Stimulated activated CD4-positive, alpha-beta T cell treated with anti-CD3 and anti-CD28 coated beads, Interleukin-15, amount 100 ng/mL, for 48 hours (primary cell): ENCODE data around the gene ZNF74.

ENCODE experiments used
- DNase-seq, 2 donors: peaks; one replicate each; pipeline ENCODE4 v3.0.0-alpha.2; 2020; ENCODE audit warnings: low read depth in 2 of 2

The ZNF74 gene

DNA sequence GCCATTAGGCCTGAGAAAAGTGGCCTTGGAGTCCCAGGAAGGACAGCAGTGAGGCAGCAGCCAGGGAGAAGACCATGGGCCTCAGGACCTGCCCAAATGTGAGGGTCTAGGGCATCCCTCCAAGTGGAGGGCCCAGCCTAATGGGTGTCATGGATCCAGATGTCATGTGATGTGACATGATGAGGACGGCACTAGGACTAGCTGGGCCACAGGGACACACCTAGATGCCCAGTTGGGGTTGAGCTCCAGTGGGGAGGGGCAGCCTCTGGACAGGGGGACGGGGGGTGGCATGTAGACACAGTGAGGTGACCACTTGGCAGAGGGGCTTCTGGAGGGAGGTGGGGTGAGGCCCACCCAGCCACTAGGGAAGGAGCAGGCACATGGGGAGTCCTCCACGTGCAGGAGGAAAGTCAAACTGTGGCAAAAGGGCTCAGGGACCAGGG lies 38.3 kb downstream of the ZNF74 start:
- no peak for DNase-seq

DNA sequence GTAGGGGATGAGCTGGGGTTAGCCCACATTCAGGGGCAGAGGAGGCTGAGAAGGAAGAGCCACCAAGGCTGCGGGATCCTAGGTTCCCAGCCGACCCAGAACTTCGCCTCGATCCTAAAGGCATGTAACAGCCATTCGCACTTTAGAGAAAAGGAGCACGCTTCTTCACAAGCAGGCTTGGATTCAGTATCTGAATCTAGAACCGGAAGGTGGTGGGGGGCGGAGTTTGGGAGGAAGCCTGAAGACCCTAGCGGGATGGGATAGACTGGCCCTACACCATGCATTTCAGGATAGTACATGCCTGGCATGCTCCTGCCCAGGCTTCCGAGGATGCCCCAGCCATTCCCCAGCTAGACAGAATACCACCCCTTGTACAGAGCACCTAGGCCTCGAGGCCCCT lies 39.2 kb downstream of the ZNF74 start:
- no peak for DNase-seq

GRCh38 chr22:20433686-20434241 lies 39.8 kb downstream of the ZNF74 start:
- no peak for DNase-seq

- DNase-seq = no peak
Measured at GRCh38 chr22:20434264-20434751, 40.4 kb downstream of the ZNF74 start.

- no peak for DNase-seq
Measured at GRCh38 chr22:20434773-20435172, 40.8 kb downstream of the ZNF74 start.

DNA sequence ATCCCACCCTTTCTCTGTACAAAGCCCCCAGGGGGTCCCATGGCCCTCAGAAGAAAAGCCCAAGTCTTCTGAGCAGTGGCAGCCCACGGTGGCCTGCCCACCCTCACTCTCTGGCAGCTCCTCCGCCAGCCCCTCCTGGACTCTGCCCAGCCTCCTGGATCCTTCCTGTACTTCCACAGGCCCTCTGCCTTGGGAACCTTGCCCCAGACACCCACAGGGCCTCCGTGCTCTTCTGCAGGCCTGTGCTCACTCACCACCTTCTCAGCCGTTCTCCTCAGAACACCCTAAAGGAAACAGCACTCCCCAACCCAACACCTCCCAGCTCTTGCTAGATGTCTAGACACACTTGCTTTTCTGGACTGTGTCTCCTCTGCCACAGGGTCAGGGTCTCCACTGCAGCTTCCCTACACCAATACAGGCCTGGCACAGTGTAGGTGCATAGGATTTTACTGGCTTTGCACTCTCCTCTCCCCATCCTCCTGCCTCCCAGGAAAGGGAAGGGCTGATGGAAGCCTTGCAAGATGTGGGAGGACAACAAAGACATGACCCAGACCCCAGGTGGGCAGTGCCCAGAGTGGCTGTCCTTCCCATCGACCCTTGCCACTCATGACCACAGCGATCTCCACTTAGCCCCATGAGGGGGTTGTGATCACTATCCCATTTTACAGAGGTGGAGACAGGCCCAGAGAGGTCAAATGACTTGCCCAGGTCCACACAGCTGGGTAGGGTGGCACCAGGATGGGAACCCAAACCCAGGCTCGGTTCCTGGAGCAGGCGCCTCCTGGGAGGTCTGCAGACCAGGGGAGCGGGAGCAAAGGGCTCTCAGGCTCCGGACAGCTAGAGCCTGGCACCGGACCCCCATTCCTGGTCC lies 41.7 kb downstream of the ZNF74 start:
- DNase-seq = no peak

DNA sequence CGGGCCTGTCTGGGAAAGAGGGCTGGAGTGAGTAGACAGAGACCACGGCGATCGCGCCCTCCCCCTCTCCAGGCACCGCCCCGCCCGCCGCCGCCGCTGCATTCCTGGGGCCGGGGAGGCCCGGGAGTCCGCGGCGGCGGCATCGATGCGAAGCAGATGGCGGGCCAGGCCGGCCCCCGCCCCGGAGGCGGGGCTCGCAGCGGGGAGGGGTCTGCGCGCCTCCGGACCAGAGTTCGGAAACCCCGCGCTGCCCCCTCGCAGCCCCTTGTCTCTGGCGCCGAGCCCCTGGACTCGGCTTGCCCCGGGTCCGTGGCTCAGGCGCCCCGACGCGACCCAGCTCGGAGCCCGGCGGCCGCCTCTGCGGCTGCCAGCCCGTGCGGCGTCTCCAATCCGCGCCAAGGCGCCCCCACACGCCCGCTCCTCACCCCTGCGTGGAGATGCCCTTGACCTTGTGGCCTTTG lies 42.4 kb downstream of the ZNF74 start:
- no peak for DNase-seq

DNA sequence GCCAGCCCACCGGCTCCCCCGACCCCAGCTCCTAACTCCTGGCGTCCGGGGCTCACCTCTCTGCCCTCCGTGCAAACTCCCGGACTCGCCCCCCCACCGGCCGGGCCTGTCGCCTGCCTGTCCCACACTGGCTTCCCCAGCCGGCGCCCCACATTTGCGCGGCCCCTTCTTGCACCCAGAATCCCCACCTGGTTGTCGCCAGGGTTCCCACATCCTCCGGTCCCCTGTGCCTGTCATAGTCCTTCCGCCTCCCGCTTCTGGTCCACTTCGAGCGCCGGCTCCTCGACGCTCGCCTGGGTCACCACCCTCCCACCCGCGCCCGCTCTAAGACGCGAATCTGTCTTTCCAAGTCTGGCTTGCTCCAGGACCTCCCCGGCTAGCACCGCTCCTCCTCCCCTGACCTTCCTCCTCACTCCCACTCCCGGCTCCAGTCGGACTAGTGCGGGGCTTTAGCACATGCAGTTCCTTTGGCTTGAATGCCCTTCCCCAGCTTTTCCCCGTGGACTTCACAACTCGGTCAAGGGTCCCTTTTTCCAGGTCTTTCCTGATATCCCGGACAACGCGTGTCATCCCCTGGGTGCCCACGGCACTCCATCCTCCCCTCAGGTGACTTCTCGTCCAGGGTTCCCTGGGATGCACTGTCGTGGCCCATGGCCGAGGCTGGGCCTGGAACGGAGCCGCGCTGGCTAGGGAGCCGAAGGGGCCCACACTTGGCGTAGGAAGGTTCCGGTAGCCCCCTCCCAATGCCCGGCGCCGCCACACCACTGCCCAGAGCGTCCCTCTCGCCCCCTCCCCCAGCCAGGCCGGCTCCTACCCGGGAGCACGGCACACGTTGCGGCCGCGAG lies 43.0 kb downstream of the ZNF74 start:
- DNase-seq = no peak

DNA sequence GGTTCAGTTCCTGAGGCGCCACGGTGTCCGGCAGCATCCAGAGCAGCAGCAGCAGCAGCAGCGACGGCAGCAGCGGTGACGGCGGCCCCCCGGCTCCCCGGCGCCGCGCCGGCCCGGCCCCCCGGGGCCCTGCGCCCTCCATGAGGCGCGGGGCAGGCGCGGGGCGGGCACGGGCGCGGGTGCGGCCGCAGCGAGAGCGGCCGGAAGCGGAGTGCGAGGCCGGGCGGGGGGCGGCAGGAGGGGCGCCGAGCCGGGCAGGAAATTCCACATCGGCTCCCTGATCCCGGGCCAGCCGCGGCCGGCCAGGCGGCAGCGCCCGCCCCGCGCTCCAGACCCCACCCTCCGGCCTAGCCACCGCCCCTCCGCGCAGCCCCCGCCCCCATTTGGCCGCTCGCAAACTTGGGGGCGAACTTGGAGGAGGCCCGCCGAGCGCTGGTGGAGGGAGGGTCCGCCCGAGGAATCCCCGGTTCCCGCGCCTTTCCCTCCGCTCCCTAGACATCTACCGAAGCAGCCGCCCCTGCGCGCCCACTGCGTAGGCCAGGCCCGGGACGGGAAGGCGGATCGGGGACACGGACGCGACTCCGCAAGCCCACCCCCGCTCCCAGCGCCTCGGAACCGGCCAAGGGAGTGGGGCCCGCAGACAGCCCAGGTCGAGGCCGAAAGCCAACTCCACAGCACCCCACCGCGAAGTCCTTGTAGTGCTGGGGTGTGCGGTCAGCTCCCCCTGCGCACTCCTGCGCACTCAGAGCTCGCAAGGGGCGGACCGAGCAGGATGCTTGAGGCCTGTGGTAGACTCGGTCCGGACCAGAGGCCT lies 43.9 kb downstream of the ZNF74 start, which contains the start of gene SCARF2:
SCARF2 (minus strand) TSS at position 213 of the 814 bp plus-strand sequence; CDS start at position 142, 71 bp downstream.
- DNase-seq = no peak

- DNase-seq = no peak
Measured at GRCh38 chr22:20438427-20438677, 44.4 kb downstream of the ZNF74 start.

DNA sequence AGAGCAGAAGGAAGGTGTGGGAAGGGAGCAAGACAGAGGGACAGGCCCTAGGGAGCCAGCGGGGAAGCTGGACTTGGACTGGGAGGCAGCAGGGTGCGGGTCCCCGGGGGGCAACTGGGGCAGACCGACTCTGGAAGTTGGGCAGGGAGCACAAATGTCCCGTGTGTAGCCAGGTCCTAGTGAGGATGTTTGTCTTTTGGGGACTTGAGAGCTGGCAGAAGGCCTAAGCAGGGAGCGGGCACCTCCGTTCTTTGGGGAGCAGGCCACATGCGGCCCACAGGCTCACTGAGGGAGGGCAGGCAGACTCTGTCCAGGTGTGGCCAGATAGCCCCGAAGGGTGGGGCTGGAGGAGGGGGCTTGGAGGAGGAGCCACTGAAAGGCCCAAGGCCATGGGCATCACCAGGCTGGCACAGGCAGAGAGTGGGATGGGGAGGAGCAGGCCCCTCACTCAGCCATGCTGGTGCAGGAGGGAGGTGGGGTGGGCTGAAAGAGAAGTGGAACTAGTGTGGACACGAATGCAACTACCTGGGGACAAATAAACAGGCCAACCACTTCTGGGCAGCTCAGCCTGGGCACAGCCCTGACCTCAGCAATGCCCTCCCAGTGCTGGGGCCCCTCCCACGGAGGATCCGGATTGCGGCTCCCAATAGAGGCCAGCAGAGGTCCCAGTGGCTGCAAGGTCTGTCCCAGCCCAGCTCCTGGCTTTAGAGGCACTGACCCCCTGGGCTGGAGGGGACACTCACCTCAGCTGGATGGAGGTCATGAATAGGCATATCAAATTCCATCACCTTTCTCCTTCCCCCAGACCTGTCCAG lies 44.9 kb downstream of the ZNF74 start:
- DNase-seq = no peak

DNA sequence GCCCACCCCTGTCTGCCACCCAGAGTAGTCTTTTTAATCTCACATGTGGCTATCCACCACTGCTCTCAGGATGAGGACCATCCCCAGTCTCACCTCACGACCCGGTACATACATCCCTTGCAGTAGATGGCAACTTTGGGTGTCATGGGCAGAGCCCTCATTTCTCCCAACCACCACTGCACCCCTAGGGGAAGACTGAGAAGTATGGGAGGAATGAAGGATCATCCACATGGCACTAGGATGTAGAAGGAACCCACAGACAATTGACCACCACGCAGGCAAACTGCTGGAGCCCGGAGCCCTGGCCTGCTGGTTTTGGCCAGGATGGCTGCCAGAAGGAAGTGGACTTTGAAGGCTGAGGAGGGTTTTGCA lies 45.6 kb downstream of the ZNF74 start:
- no peak for DNase-seq

- no peak for DNase-seq
Measured at GRCh38 chr22:20439928-20440575, 46.1 kb downstream of the ZNF74 start.

- no peak for DNase-seq
Measured at GRCh38 chr22:20440637-20441591, 47.0 kb downstream of the ZNF74 start.

- no peak for DNase-seq
Measured at GRCh38 chr22:20441631-20442484, 47.9 kb downstream of the ZNF74 start.

GRCh38 chr22:20442485-20443284 lies 48.7 kb downstream of the ZNF74 start:
- no peak for DNase-seq

DNA sequence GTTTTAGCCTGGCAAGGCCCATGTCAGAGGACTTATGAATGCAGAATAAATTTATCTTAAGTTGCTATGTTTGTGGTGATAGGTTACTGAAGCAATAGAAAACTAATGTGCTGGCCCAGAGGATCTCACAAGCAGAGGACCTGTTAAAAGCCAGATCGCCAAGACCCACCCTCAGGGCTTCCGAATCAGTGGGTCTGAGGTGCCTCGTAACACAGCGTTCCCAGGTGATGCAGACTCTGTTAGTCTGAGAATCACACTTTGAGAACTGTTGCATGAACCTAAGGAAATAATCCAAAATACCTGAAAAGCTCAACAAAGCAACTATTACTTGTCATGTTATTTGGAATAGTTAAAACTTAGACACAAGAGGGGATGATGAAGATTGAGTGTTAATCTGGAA lies 50.4 kb downstream of the ZNF74 start:
- DNase-seq = no peak
